Activated naive CD8-positive, alpha-beta T cell treated with anti-CD3 and anti-CD28 coated beads, Interleukin-2, amount 50 U/mL, for 24 hours (primary cell): Measurements from ENCODE around the gene URI1.

Experiments used
- ATAC-seq: fragments of 150-1000 bp; cut with Tn5 transposase; one replicate; pipeline ENCODE4 v1.10.0; 2021
- DNase-seq: peaks from one replicate; pipeline ENCODE4 v3.0.0; 2021
- H3K27ac Mint-ChIP-seq: one replicate; pipeline ENCODE4 v1.8.0; 2021; ENCODE audit warnings: mild to moderate bottlenecking, mixed read lengths
- H3K27me3 Mint-ChIP-seq: one replicate; pipeline ENCODE4 v1.8.0; 2021; ENCODE audit warnings: mixed read lengths
- H3K36me3 Mint-ChIP-seq: one replicate; pipeline ENCODE4 v1.8.0; 2021; ENCODE audit warnings: low read depth, mixed read lengths
- H3K4me1 Mint-ChIP-seq: one replicate; pipeline ENCODE4 v1.8.0; 2021; ENCODE audit warnings: mixed read lengths
- H3K4me3 Mint-ChIP-seq: one replicate; pipeline ENCODE4 v1.8.0; 2021; ENCODE audit warnings: mild to moderate bottlenecking, moderate library complexity, mixed read lengths
- H3K9me3 Mint-ChIP-seq: one replicate; pipeline ENCODE4 v1.8.0; 2021; ENCODE audit warnings: mixed read lengths

The URI1 gene

GRCh38 chr19:29971002-29971401 is 29.0 kb downstream of the URI1 start:
- H3K4me3 Mint-ChIP-seq, result no peak overlapping the region
- no peak overlapping the region for H3K27ac Mint-ChIP-seq
- H3K36me3 Mint-ChIP-seq, result peaks cover 5% of the 10 kb centered on the region
- no peaks in the 10 kb centered on the region for H3K27me3 Mint-ChIP-seq
- no peaks in the 10 kb centered on the region for H3K9me3 Mint-ChIP-seq
- peaks cover 65% of the 10 kb centered on the region for H3K4me1 Mint-ChIP-seq
- DNase-seq, result no peak
- ATAC-seq, result no peak

GRCh38 chr19:29971648-29972047 is 29.6 kb downstream of the URI1 start:
- H3K27me3 Mint-ChIP-seq, result no peaks in the 10 kb centered on the region
- peaks cover 5% of the 10 kb centered on the region for H3K36me3 Mint-ChIP-seq
- H3K9me3 Mint-ChIP-seq, result no peaks in the 10 kb centered on the region
- no peak for ATAC-seq
- no peak overlapping the region for H3K27ac Mint-ChIP-seq
- H3K4me1 Mint-ChIP-seq, result peaks cover 65% of the 10 kb centered on the region
- DNase-seq, result no peak
- H3K4me3 Mint-ChIP-seq, result no peak overlapping the region

DNA sequence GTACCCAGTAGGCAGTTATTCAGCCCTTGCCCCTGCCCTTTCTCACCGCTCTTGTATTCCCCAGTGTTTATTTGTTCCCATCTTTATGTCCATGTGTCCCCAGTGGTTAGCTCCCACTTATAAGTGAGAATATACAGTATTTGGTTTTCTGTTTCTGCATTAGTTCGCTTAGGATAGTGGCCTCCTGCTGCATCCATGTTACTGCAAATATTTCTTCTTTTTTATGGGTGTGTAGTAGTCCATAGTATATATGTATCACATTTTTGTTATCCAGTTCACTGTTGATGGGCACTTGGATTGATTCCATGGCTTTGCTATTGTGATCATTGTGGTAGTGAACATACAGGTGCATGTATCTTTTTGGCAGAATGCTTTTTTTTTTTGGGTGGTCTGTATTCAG is 32.7 kb downstream of the URI1 start:
- H3K4me1 Mint-ChIP-seq, result peaks cover 61% of the 10 kb centered on the region
- H3K27ac Mint-ChIP-seq, result no peak overlapping the region
- DNase-seq, result no peak
- H3K4me3 Mint-ChIP-seq, result no peak overlapping the region
- no peaks in the 10 kb centered on the region for H3K9me3 Mint-ChIP-seq
- no peak for ATAC-seq
- no peaks in the 10 kb centered on the region for H3K27me3 Mint-ChIP-seq
- peaks cover 5% of the 10 kb centered on the region for H3K36me3 Mint-ChIP-seq

GRCh38 chr19:29976151-29976943 is 34.3 kb downstream of the URI1 start:
- no peaks in the 10 kb centered on the region for H3K9me3 Mint-ChIP-seq
- no peak overlapping the region for H3K4me3 Mint-ChIP-seq
- H3K27ac Mint-ChIP-seq, result no peak overlapping the region
- H3K36me3 Mint-ChIP-seq, result peaks cover 9% of the 10 kb centered on the region
- H3K4me1 Mint-ChIP-seq, result peaks cover 61% of the 10 kb centered on the region
- no peaks in the 10 kb centered on the region for H3K27me3 Mint-ChIP-seq
- DNase-seq (no peak), ATAC-seq (no peak)

- DNase-seq, result no peak
- H3K36me3 Mint-ChIP-seq, result peaks cover 9% of the 10 kb centered on the region
- peak overlapping the region; percentile 59 for H3K27ac Mint-ChIP-seq
- peak; percentile 57 for ATAC-seq
- no peaks in the 10 kb centered on the region for H3K9me3 Mint-ChIP-seq
- H3K4me3 Mint-ChIP-seq, result peak overlapping the region; percentile 26
- no peaks in the 10 kb centered on the region for H3K27me3 Mint-ChIP-seq
- H3K4me1 Mint-ChIP-seq, result peaks cover 61% of the 10 kb centered on the region
Measured at GRCh38 chr19:29978080-29978479, 36.0 kb downstream of the URI1 start.

DNA sequence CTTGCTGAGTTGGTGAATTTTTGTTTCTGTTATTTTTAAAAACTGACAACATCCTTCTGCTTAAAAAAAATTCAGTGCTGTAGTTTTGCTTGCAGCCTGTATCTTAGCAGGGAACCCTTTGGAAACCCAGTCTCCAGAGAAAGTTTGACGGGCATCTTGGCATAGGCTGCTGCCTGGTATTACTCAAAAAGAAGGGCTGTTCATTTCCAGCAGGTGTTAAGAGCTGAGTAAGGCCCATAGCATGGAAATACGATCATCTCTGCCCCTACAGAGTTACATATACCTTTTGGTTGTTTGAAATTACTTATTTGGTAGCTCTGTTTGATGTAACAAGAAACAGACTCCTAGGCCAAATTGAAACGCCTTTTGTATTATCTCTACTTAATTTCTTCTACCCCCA is 41.5 kb downstream of the URI1 start:
- ATAC-seq (no peak), DNase-seq (no peak)
- H3K27ac Mint-ChIP-seq, result no peak overlapping the region
- H3K4me1 Mint-ChIP-seq, result peaks cover 28% of the 10 kb centered on the region
- H3K36me3 Mint-ChIP-seq, result peaks cover 37% of the 10 kb centered on the region
- no peaks in the 10 kb centered on the region for H3K9me3 Mint-ChIP-seq
- no peaks in the 10 kb centered on the region for H3K27me3 Mint-ChIP-seq
- H3K4me3 Mint-ChIP-seq, result no peak overlapping the region

DNA sequence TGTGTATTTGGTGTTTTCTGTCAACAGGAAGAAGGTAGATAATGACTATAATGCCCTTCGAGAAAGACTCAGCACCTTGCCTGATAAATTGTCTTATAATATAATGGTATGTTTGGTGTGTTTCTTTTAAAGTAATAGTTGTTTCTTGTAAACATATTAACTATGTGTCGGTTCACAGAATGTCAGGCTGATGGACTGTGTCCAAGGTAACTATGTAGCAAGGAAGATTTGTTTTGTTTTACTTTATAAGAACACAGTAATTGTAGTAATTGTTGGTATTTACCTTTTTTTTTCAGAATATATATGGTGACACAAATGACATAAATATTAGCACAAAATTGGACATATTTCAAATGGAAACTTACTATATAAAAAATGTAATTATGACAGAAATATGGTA is 43.2 kb downstream of the URI1 start:
- Mint-ChIP-seq H3K36me3 (peaks cover 48% of the 10 kb centered on the region), H3K4me3 (no peak overlapping the region)
- DNase-seq, result no peak

DNA sequence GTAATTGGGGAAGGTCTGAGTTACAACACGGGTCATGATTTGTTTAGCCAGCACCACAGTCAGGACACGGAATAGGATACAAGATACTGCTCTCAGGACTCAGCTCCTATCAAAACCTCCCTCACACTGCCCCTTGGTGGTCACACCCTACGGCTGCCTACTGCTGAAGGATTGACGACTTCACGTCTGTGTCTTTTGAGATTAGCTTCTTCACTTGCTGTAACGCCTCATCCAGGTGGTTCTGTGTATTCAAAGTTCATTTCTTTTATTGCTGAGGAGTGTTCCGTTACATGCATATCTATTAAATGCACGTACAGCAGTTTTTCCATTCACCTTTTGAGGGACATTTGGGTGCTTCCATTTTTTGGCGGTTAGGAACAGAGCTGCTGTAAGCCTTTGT is 46.3 kb downstream of the URI1 start:
- DNase-seq (no peak), ATAC-seq (no peak)
- Mint-ChIP-seq H3K4me1 (peaks cover 4% of the 10 kb centered on the region), H3K9me3 (peaks cover 22% of the 10 kb centered on the region), H3K4me3 (no peak overlapping the region), H3K36me3 (peaks cover 75% of the 10 kb centered on the region), H3K27ac (no peak overlapping the region), H3K27me3 (no peaks in the 10 kb centered on the region)

More for the DNA sequence above, 43.2 kb downstream of the URI1 start:
- Mint-ChIP-seq H3K9me3 (no peaks in the 10 kb centered on the region), H3K27me3 (no peaks in the 10 kb centered on the region), H3K4me1 (peaks cover 21% of the 10 kb centered on the region), H3K27ac (no peak overlapping the region)
- no peak for ATAC-seq

- ATAC-seq (no peak), DNase-seq (no peak)
- H3K27ac Mint-ChIP-seq, result no peak overlapping the region
- H3K9me3 Mint-ChIP-seq, result peaks cover 36% of the 10 kb centered on the region
- peaks cover 83% of the 10 kb centered on the region for H3K36me3 Mint-ChIP-seq
- no peaks in the 10 kb centered on the region for H3K27me3 Mint-ChIP-seq
- H3K4me1 Mint-ChIP-seq, result peaks cover 13% of the 10 kb centered on the region
- H3K4me3 Mint-ChIP-seq, result no peak overlapping the region
Measured at GRCh38 chr19:29992233-29992867, 50.3 kb downstream of the URI1 start.

- Mint-ChIP-seq H3K9me3 (peaks cover 33% of the 10 kb centered on the region), H3K36me3 (peaks cover 72% of the 10 kb centered on the region), H3K27ac (no peak overlapping the region), H3K4me3 (no peak overlapping the region), H3K27me3 (no peaks in the 10 kb centered on the region), H3K4me1 (peaks cover 43% of the 10 kb centered on the region)
- ATAC-seq, result no peak
- no peak for DNase-seq
Measured at GRCh38 chr19:29999490-29999889, 57.5 kb downstream of the URI1 start.

- DNase-seq, result no peak
- H3K4me1 Mint-ChIP-seq, result peaks cover 57% of the 10 kb centered on the region
- no peak overlapping the region for H3K27ac Mint-ChIP-seq
- H3K36me3 Mint-ChIP-seq, result peaks cover 66% of the 10 kb centered on the region
- peaks cover 33% of the 10 kb centered on the region for H3K9me3 Mint-ChIP-seq
- H3K4me3 Mint-ChIP-seq, result no peak overlapping the region
- ATAC-seq, result no peak
- H3K27me3 Mint-ChIP-seq, result no peaks in the 10 kb centered on the region
Measured at GRCh38 chr19:30000862-30001261, 58.8 kb downstream of the URI1 start.

- no peak for DNase-seq
Measured at GRCh38 chr19:30001301-30001700, 59.3 kb downstream of the URI1 start.

DNA sequence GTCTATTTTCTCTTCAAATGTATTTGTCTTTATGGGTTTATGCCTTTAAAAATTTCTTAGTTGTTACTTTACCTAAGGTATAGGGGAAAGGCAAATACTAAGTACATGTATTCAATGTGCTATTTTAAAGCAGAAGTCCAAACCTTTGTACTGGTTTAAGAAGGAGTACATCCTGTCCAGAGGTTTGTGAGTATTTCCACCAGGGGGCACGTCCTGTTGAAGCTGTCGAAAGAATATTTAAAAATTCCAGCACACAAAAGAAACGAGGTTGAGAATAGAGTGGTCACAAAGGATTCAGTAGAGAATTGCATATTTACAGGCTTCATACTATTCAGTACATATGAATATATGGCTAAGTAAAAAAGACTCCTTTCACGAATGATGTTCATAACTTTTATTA is 59.8 kb downstream of the URI1 start:
- peaks cover 63% of the 10 kb centered on the region for H3K36me3 Mint-ChIP-seq
- ATAC-seq, result no peak
- no peak overlapping the region for H3K4me3 Mint-ChIP-seq
- peaks cover 57% of the 10 kb centered on the region for H3K4me1 Mint-ChIP-seq
- DNase-seq, result no peak
- peaks cover 26% of the 10 kb centered on the region for H3K9me3 Mint-ChIP-seq
- no peaks in the 10 kb centered on the region for H3K27me3 Mint-ChIP-seq
- no peak overlapping the region for H3K27ac Mint-ChIP-seq

More at GRCh38 chr19:30001301-30001700, 59.3 kb downstream of the URI1 start:
- Mint-ChIP-seq H3K36me3 (peaks cover 66% of the 10 kb centered on the region), H3K27me3 (no peaks in the 10 kb centered on the region), H3K9me3 (peaks cover 31% of the 10 kb centered on the region), H3K4me1 (peaks cover 60% of the 10 kb centered on the region), H3K27ac (no peak overlapping the region), H3K4me3 (no peak overlapping the region)
- ATAC-seq, result no peak

GRCh38 chr19:30003866-30004265 is 61.8 kb downstream of the URI1 start:
- ATAC-seq (no peak), DNase-seq (no peak)
- peaks cover 51% of the 10 kb centered on the region for H3K4me1 Mint-ChIP-seq
- no peak overlapping the region for H3K4me3 Mint-ChIP-seq
- peaks cover 15% of the 10 kb centered on the region for H3K9me3 Mint-ChIP-seq
- no peak overlapping the region for H3K27ac Mint-ChIP-seq
- peaks cover 57% of the 10 kb centered on the region for H3K36me3 Mint-ChIP-seq
- no peaks in the 10 kb centered on the region for H3K27me3 Mint-ChIP-seq

GRCh38 chr19:30004403-30004802 is 62.4 kb downstream of the URI1 start:
- H3K4me3 Mint-ChIP-seq, result no peak overlapping the region
- H3K27ac Mint-ChIP-seq, result no peak overlapping the region
- no peak for ATAC-seq
- peaks cover 14% of the 10 kb centered on the region for H3K9me3 Mint-ChIP-seq
- peaks cover 48% of the 10 kb centered on the region for H3K4me1 Mint-ChIP-seq
- DNase-seq, result no peak
- no peaks in the 10 kb centered on the region for H3K27me3 Mint-ChIP-seq
- H3K36me3 Mint-ChIP-seq, result peaks cover 57% of the 10 kb centered on the region
